Measurements from ENCODE around the gene COMMD10.

COMMD10 gene

GRCh38 chr5:116084871-116085715 is at the start of gene COMMD10:
Gene COMMD10, plus strand, starts transcription at chr5:116085025.
- peak; percentile 92 for DNase-seq (ENCODE audit: low read depth)
- H3K4me3 ChIP-seq (ENCODE audit: low read depth, low read length) = peak within 1 kb of the TSS; percentile 77
- TF ChIP-seq, protein P1, sequence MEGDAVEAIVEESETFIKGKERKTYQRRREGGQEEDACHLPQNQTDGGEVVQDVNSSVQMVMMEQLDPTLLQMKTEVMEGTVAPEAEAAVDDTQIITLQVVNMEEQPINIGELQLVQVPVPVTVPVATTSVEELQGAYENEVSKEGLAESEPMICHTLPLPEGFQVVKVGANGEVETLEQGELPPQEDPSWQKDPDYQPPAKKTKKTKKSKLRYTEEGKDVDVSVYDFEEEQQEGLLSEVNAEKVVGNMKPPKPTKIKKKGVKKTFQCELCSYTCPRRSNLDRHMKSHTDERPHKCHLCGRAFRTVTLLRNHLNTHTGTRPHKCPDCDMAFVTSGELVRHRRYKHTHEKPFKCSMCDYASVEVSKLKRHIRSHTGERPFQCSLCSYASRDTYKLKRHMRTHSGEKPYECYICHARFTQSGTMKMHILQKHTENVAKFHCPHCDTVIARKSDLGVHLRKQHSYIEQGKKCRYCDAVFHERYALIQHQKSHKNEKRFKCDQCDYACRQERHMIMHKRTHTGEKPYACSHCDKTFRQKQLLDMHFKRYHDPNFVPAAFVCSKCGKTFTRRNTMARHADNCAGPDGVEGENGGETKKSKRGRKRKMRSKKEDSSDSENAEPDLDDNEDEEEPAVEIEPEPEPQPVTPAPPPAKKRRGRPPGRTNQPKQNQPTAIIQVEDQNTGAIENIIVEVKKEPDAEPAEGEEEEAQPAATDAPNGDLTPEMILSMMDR (IDR thresholded peaks at IDR 0.05; ENCODE audit: insufficient read depth, low read depth, low read length, missing control alignments) = no peak

DNA sequence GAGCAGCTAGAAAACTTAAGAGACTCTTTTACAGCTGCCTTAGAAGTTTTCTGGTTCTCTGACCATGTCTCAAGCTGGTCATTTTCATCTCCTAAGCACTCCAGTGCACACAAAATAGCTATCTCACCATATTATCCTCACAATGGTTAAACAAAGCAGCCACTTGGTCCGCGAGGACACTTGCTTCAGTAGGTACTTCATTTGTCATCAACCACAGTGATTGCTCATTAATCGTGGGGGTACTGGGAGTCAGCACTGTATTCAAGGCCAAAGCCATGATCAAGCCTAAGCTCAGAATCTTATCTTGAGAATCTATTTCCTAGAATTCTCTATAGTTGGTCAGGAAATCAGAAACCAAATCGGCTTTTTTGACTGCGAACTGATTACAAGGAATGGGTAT is 49.7 kb upstream of the COMMD10 start:
- TF ChIP-seq, protein P1 (IDR thresholded peaks at IDR 0.05; ENCODE audit: insufficient read depth, low read depth, low read length, missing control alignments) = no peak
- H3K4me3 ChIP-seq (ENCODE audit: low read depth, low read length) = no peak overlapping the region
- no peak for DNase-seq (ENCODE audit: low read depth)

DNA sequence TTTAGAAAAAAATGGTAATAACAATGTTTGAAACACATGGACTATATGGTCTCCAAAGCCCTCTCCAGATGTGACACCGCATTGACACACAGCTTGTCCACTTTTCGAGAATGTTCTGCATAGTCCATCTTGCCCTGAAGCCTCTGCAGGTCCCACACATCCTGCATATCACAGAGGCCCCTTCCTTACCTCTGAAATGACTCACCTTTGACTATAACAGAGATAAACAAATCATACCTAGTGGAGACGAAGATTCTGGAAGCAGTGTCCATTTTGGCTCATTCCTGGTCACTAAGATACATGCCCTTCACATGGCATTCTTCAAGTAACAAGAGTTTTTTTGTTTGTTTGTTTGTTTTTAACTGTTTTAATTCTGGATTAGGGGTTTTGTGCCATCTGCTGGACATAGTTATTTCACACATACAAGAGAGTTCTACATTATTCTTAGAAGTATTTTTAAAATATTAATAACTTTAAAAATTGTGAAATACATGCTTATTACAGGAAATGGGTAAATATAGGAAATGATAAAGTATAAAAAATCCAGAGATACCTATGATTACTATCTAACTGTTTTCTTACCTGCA is 47.5 kb upstream of the COMMD10 start:
- no peak overlapping the region for H3K4me3 ChIP-seq (ENCODE audit: low read depth, low read length)
- TF ChIP-seq, protein P1 (IDR thresholded peaks at IDR 0.05; ENCODE audit: insufficient read depth, low read depth, low read length, missing control alignments) = no peak
- DNase-seq (ENCODE audit: low read depth) = peak; percentile 22

DNA sequence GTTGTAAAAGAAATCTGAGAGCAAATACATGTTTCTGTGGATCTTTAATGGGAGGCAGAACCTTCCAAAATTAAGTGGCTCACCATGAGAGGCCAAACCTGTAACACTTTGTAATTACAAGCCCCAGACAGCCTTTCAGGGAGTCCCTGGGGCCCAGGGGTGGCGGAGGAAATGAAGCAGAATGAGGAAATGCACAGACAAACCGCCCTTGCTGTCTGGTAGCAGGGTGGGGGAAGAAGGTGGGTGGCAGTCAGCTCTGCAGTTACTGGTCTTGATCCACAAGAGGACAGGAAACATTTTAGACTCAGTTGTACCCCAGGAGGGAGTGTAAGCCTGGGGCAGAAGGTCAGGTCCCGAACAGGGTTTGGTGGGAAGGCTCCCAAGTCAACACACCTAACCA is 46.0 kb upstream of the COMMD10 start:
- H3K4me3 ChIP-seq (ENCODE audit: low read depth, low read length) = no peak overlapping the region
- TF ChIP-seq, protein P1 (IDR thresholded peaks at IDR 0.05; ENCODE audit: insufficient read depth, low read depth, low read length, missing control alignments) = no peak
- peak; percentile 50 for DNase-seq (ENCODE audit: low read depth)

DNA sequence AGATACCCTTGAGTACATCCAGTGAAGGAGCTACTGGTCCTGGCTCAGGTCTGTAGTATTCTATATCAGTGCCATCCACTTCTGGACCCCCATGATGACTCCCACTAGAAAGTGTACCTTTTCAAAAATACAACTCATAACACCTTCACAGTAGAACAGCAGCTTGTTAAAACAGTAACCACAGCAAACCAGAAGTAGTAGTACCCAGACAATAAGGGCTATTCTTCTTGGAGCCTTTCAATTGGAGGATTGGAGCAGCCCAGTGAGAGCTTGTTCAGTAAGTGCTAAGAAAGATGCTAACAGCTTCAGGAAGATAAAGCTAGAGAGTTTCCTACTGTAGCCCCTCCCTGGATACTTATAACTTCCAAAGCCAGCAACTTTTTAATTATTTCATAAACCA is 42.5 kb upstream of the COMMD10 start:
- DNase-seq (ENCODE audit: low read depth) = no peak
- TF ChIP-seq, protein P1 (IDR thresholded peaks at IDR 0.05; ENCODE audit: insufficient read depth, low read depth, low read length, missing control alignments) = no peak
- H3K4me3 ChIP-seq (ENCODE audit: low read depth, low read length) = no peak overlapping the region

DNA sequence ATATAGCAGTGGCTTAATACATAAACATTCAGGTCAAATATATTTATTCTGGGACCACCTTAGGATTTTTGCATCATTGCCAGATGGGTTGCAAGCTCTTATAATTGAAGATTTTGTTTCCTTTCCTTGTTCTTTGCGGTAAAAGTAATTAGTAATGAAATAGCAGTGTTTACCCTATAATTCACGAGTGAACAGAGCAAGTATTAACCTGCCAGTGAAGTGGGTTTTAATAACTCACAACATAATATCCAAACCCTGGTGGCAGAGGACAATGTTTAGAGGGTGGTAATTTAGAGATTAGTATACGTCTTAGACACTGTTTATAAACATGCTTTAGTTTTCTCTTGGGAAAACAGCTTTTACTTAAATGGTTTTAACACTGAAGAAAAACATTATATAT is 40.8 kb upstream of the COMMD10 start:
- H3K4me3 ChIP-seq (ENCODE audit: low read depth, low read length) = no peak overlapping the region
- DNase-seq (ENCODE audit: low read depth) = no peak
- TF ChIP-seq, protein P1 (IDR thresholded peaks at IDR 0.05; ENCODE audit: insufficient read depth, low read depth, low read length, missing control alignments) = no peak
